Esophagus squamous epithelium (tissue), 4 donors: ENCODE data around the gene MAPRE3.

Experiments used
- POLR2A ChIP-seq, 4 donors: fragments of 450-650 bp; IDR thresholded peaks; one replicate each; pipeline ENCODE4 v1.6.1; 2017; ENCODE audit warnings: antibody characterized with exemption in 4 of 4, mild to moderate bottlenecking in 4 of 4, moderate library complexity in 3 of 4
- TF ChIP-seq, protein P1 (sequence below), 6 experiments: fragments of 450-650 bp in 4 of 6; fragments of 200-600 bp in 2 of 6; sonication (generic) in 2 of 6; IDR thresholded peaks; one replicate each; pipeline ENCODE4 v1.5.1; 2016 to 2019; ENCODE audit warnings: antibody characterized with exemption in 6 of 6, mild to moderate bottlenecking in 4 of 6, moderate library complexity in 4 of 6

DNA sequence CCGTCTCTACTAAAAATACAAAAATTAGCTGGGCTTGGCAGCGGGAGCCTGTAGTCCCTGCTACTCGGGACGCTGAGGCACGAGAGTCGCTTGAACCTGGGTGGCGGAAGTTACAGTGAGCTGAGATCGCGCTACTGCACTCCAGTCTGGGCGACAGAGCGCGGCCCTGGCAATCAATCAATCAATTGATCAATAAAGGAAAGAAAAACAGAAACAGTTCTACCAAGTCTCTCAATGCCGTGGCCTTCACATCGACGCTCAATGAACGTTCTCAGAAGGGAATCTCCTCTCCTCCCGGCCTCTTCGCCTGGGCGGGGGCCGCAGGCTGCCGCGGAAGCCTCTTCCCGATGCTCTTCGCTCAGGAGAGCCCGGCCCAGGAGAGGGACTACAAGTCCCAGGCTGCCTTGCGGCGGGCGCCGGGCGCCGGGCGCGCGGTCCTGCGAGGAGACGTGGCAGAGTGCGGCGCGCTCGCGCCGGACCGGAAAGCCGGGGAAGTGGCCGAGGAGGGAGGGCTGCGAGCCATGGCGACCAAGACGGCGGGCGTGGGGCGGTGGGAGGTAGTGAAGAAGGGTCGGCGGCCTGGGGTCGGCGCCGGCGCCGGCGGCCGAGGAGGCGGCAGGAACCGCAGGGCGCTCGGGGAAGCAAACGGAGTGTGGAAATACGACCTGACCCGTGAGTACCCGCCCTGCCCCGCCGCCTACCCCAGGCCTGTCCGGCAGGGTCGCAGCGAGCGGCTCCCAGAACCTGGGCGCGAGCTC lies 62.2 kb downstream of the MAPRE3 start, which contains the start of gene TMEM214:
- TF ChIP-seq, protein P1, sequence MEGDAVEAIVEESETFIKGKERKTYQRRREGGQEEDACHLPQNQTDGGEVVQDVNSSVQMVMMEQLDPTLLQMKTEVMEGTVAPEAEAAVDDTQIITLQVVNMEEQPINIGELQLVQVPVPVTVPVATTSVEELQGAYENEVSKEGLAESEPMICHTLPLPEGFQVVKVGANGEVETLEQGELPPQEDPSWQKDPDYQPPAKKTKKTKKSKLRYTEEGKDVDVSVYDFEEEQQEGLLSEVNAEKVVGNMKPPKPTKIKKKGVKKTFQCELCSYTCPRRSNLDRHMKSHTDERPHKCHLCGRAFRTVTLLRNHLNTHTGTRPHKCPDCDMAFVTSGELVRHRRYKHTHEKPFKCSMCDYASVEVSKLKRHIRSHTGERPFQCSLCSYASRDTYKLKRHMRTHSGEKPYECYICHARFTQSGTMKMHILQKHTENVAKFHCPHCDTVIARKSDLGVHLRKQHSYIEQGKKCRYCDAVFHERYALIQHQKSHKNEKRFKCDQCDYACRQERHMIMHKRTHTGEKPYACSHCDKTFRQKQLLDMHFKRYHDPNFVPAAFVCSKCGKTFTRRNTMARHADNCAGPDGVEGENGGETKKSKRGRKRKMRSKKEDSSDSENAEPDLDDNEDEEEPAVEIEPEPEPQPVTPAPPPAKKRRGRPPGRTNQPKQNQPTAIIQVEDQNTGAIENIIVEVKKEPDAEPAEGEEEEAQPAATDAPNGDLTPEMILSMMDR (IDR thresholded peaks at IDR 0.05): peak in 1 of 6 experiments; percentile 9
- TF ChIP-seq POLR2A (IDR thresholded peaks at IDR 0.05): peak in 3 of 4 donors; percentile 41 to 74 (median 62)
